SK-N-SH (cell line): ENCODE data around the gene LSP1. TPM values are rescaled to one million over a fixed set of nuclear protein-coding genes. Genes with fewer than 3 reads are reported as not detected.

Experiments used
- CTCF ChIA-PET: fragments of 300-600, 350-600 bp; formaldehyde crosslinking; extraction: SDS; loops from one replicate; lab custom pipeline; 2021; lab: Yijun Ruan, JAX
- POLR2A ChIA-PET: fragments of 350-600 bp; sonication (Branson Sonifier 250); formaldehyde crosslinking; extraction: SDS; loops from one replicate; lab custom pipeline; 2020; ENCODE audit warnings: antibody characterized with exemption, inconsistent platforms; lab: Yijun Ruan, JAX
- DNase-seq: peaks from one replicate; pipeline ENCODE4 v3.0.0; 2012
- H2AFZ ChIP-seq: fragments of 200-600 bp; sonication (generic); 2 replicates; pipeline ENCODE4 v1.8.1; 2016; ENCODE audit warnings: antibody characterized with exemption, mild to moderate bottlenecking, low read depth
- H3F3A ChIP-seq: fragments of 200-600 bp; sonication (generic); replicated peaks from 2 replicates; pipeline ENCODE3; 2016; ENCODE audit warnings: antibody characterized with exemption, mild to moderate bottlenecking; ENCODE audit not compliant: insufficient read depth
- H3K27ac ChIP-seq, 2 experiments: fragments of 200-500 bp in 1 of 2; fragments of 200-600 bp in 1 of 2; sonication (Bioruptor generic) in 1 of 2; sonication (generic), shearing (Covaris generic) in 1 of 2; 2 replicates each; pipeline versions ENCODE4 v1.5.1 to v1.6.1; 2014 to 2016; ENCODE audit warnings: low read depth in 2 of 2, inconsistent platforms in 1 of 2, low read length in 1 of 2, mild to moderate bottlenecking in 1 of 2, mixed read lengths in 1 of 2
- H3K27me3 ChIP-seq: fragments of 200-600 bp; sonication (generic), shearing (Covaris generic); 2 replicates; pipeline ENCODE4 v1.6.1; 2016; ENCODE audit warnings: mixed run types; ENCODE audit not compliant: insufficient read depth
- H3K36me3 ChIP-seq, 2 experiments: fragments of 200-500 bp in 1 of 2; fragments of 200-600 bp in 1 of 2; sonication (Bioruptor generic) in 1 of 2; sonication (generic) in 1 of 2; replicated peaks in 1 of 2; 2 replicates each; pipeline versions ENCODE3 to v1.5.1; 2014 to 2016; ENCODE audit warnings: low read length in 1 of 2, mild to moderate bottlenecking in 1 of 2; ENCODE audit not compliant: insufficient read depth in 2 of 2, control insufficient read depth in 1 of 2
- H3K4me1 ChIP-seq, 2 experiments: fragments of 200-500 bp in 1 of 2; fragments of 200-600 bp in 1 of 2; sonication (Bioruptor generic) in 1 of 2; sonication (generic), shearing (Covaris generic) in 1 of 2; 2 replicates each; pipeline versions ENCODE4 v1.5.1 to v1.6.1; 2014 to 2016; ENCODE audit warnings: low read depth in 1 of 2, low read length in 1 of 2, mixed run types in 1 of 2; ENCODE audit not compliant: insufficient read depth in 2 of 2, control insufficient read depth in 1 of 2
- H3K4me2 ChIP-seq: fragments of 200-600 bp; sonication (generic), shearing (Covaris generic); 2 replicates; pipeline ENCODE4 v1.6.1; 2017; ENCODE audit warnings: mixed run types
- H3K4me3 ChIP-seq, 2 experiments: fragments of 200-500 bp in 1 of 2; fragments of 200-600 bp in 1 of 2; sonication (Bioruptor generic) in 1 of 2; sonication (generic), shearing (Covaris generic) in 1 of 2; 2 replicates each; pipeline versions ENCODE4 v1.5.1 to v1.8.1; 2014 to 2016; ENCODE audit warnings: low read depth in 2 of 2, inconsistent platforms in 1 of 2, low read length in 1 of 2, mild to moderate bottlenecking in 1 of 2, mixed read lengths in 1 of 2, moderate library complexity in 1 of 2
- H3K79me2 ChIP-seq: fragments of 200-600 bp; sonication (generic); 2 replicates; pipeline ENCODE4 v1.8.1; 2017; ENCODE audit warnings: mild to moderate bottlenecking; ENCODE audit not compliant: insufficient read depth
- H3K9ac ChIP-seq: fragments of 200-600 bp; sonication (generic); 2 replicates; pipeline ENCODE4 v1.6.1; 2017; ENCODE audit warnings: mixed run types
- H3K9me2 ChIP-seq: fragments of 200-600 bp; sonication (generic); 2 replicates; pipeline ENCODE4 v1.6.1; 2017; ENCODE audit warnings: mixed run types
- H3K9me3 ChIP-seq: fragments of 200-600 bp; sonication (generic); 2 replicates; pipeline ENCODE4 v1.6.1; 2017; ENCODE audit warnings: mixed run types, mild to moderate bottlenecking, moderate library complexity
- H4K20me1 ChIP-seq: fragments of 200-600 bp; sonication (generic); 2 replicates; pipeline ENCODE4 v1.6.1; 2017; ENCODE audit warnings: mild to moderate bottlenecking, mixed run types; ENCODE audit not compliant: insufficient read depth
- CHD2 ChIP-seq: fragments of 150-350 bp; IDR thresholded peaks from 2 replicates; pipeline ENCODE4 v1.6.1; 2018; ENCODE audit warnings: low read length; ENCODE audit not compliant: partially characterized antibody
- EZH2phosphoT487 ChIP-seq: fragments of 200-600 bp; sonication (generic); IDR thresholded peaks from 2 replicates; pipeline ENCODE4 v1.6.1; 2017; ENCODE audit warnings: low read depth, mixed run types, mild to moderate bottlenecking, antibody characterized with exemption, moderate library complexity, borderline replicate concordance
- FOSL2 ChIP-seq: IDR thresholded peaks from 2 replicates; pipeline ENCODE4 v1.4.0; 2012; ENCODE audit warnings: low read depth, mild to moderate bottlenecking, moderate library complexity, borderline replicate concordance
- FOXJ3 ChIP-seq: sonication (generic); formaldehyde crosslinking; IDR thresholded peaks from 2 replicates; pipeline ENCODE4 v1.5.1; 2020; ENCODE audit warnings: mild to moderate bottlenecking, missing genetic modification reagents
- FOXM1 ChIP-seq: IDR thresholded peaks from 2 replicates; pipeline ENCODE4 v1.4.0; 2012; ENCODE audit warnings: low read depth, mild to moderate bottlenecking
- GABPA ChIP-seq: IDR thresholded peaks from 2 replicates; pipeline ENCODE4 v1.4.0; 2012; ENCODE audit warnings: low read depth, mild to moderate bottlenecking
- JUND ChIP-seq: IDR thresholded peaks from 2 replicates; pipeline ENCODE4 v1.4.0; 2012
- MXI1 ChIP-seq: IDR thresholded peaks from 2 replicates; pipeline ENCODE4 v1.6.1; 2012; ENCODE audit warnings: mild to moderate bottlenecking, low read depth, low read length, improper control_type of control experiment
- NFIC ChIP-seq: IDR thresholded peaks from 2 replicates; pipeline ENCODE4 v1.4.0; 2012; ENCODE audit warnings: borderline replicate concordance
- NRF1 ChIP-seq: IDR thresholded peaks from 2 replicates; pipeline ENCODE4 v1.6.1; 2012; ENCODE audit warnings: low read depth, mild to moderate bottlenecking, low read length
- POLR2AphosphoS5 ChIP-seq: IDR thresholded peaks from 2 replicates; pipeline ENCODE4 v1.6.1; 2012; ENCODE audit warnings: low read depth, low read length
- RXRA ChIP-seq: IDR thresholded peaks from 2 replicates; pipeline ENCODE4 v1.4.0; 2012; ENCODE audit warnings: low read depth, mild to moderate bottlenecking, borderline replicate concordance
- SIN3A ChIP-seq: IDR thresholded peaks from 2 replicates; pipeline ENCODE4 v1.6.1; 2012; ENCODE audit warnings: low read depth, mild to moderate bottlenecking, low read length, moderate library complexity, borderline replicate concordance
- SMC3 ChIP-seq: IDR thresholded peaks from 2 replicates; pipeline ENCODE4 v1.6.1; 2012; ENCODE audit warnings: low read depth, low read length, improper control_type of control experiment
- TAF1 ChIP-seq: IDR thresholded peaks from 2 replicates; pipeline ENCODE4 v1.6.1; 2012; ENCODE audit warnings: low read depth, mild to moderate bottlenecking, low read length, moderate library complexity, borderline replicate concordance
- YY1 ChIP-seq: IDR thresholded peaks from 2 replicates; pipeline ENCODE4 v1.4.0; 2012; ENCODE audit warnings: low read depth, mild to moderate bottlenecking
- WGBS: methylation state at CpG from one replicate; pipeline ENCODE4 v1.1.6; 2017; ENCODE audit warnings: low lambda C conversion rate; 5-methylcytosine and 5-hydroxymethylcytosine counted together
- polyA plus RNA-seq, 3 experiments: library from polyadenylated mRNA; depleted of rRNA; stranded (reverse); fragments of >200 nt; gene quantifications; 2 replicates each; pipeline ENCODE4 v1.2.3, GENCODE V29; 2012
- TF ChIP-seq, protein P1 (sequence below): IDR thresholded peaks from 2 replicates; pipeline ENCODE4 v1.4.0; 2012; ENCODE audit warnings: low read depth
- TF ChIP-seq, protein P2 (sequence below): IDR thresholded peaks from 2 replicates; pipeline ENCODE4 v1.6.1; 2012; ENCODE audit warnings: mild to moderate bottlenecking, low read depth, low read length, moderate library complexity
- TF ChIP-seq, protein P3 (sequence below): IDR thresholded peaks from 2 replicates; pipeline ENCODE4; 2012

Gene LSP1
- polyA plus RNA-seq, 1 of the 3 experiments (the other 2 are of a cell fraction) = 0.38 TPM

DNA sequence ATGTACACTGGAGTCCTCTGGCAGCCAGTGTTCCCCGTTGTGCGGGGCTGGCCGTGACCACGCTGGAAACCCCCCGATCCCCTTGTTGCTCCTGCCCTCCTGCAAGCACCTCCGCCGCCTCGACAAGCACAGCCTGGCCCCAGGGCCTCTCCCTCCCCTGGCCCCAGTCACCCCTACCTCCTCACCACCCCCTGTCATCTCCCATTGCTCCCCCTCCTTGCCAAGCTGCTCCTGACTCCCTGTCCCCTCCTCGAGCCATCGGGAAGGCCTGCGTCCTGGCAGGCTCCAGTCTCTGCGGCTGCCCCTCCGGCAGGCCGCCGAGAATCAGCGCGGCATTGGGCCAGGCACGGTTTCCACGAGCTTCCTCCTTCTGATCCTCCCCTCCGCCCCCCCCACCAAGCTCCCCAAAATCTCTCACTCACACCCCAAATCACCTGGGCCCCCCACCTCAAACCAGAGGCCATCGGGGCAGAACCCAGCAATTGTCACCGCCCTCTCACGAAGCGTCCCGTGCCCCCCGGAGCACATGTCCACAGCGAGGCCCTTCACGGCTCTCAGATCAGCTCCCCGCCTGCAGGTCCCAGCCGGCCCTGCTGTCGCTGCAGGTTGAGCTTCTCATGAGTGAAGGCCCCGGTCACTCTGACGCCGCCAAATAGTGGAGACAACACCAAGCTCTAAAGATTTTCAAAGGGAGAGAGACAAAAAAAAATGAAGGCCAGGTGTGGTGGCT, 5.7 kb upstream of the LSP1 start:
- Histone ChIP-seq H3K9ac (no peak overlapping the region), H3K4me3 (no peak overlapping the region), H3K27ac (no peak overlapping the region), H3F3A (no peaks in the 10 kb centered on the region), H3K4me2 (no peak overlapping the region), H2AFZ (no peak overlapping the region), H3K4me1 (peaks cover 0 to 2% of the 10 kb centered on the region in 2 experiments; a peak in 1 of 4 replicates), H3K9me3 (no peaks in the 10 kb centered on the region), H3K36me3 (no peaks in the 10 kb centered on the region), H3K27me3 (no peaks in the 10 kb centered on the region), H3K79me2 (no peaks in the 10 kb centered on the region), H3K9me2 (no peaks in the 10 kb centered on the region), H4K20me1 (no peaks in the 10 kb centered on the region)
- TF ChIP-seq FOXM1 (no peak), SIN3A (no peak), SMC3 (no peak)
- ChIA-PET CTCF (interaction anchor here (0.7 to 4.6 kb wide), 14 partner anchors 8 to 310 kb away, joined by 3 to 29 read pairs (median 10); partner anchors contain the start of genes SYT8 and TNNI2), POLR2A (interaction anchor here (1.3 kb wide), 1 partner anchor 13 kb away, joined by 3 read pairs; the partner anchor contains the start of gene SYT8)
- WGBS = 85% methylated on average over 33 of the region's 34 CpGs
- DNase-seq = no peak

DNA sequence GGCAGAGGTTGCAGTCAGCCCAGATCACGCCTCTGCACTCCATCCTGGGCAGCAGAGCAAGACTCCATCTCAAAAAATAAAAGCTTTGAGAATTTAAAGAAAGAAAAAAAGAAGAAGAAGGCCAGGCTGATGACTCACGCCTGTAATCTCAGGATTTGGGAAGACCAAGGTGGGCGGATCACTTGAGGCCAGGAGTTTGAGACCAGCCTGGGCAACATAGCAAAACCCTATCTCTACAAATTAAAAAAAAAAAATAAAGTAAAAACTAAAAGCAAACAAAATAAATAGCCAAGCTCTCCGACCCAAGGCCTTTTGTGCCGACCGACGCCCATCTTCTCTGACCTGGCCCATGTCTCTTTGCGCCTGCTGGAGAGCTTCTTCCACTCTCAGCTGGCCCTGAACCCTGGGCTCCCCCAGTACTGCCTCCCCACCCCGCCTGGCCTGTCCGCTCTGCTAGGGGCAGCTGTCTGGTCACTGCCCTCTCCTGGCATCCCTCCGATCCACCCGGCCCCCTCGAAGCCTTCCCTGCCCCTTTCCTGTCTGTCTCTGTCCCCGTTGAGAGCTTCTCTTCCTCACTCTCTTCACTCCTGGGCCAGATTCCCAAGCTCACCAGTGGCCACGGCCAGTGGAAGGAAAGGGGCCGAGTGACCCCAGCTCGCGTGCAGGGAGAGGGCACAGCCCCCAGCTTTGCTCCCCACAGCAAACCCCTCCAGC, 4.8 kb upstream of the LSP1 start:
- no peaks in the 10 kb centered on the region for H3K36me3 ChIP-seq
- H3K27ac ChIP-seq = no peak overlapping the region
- no peak overlapping the region for H3K9ac ChIP-seq
- ChIA-PET POLR2A (interaction anchor here (0.7 to 1.3 kb wide), 2 partner anchors 14 to 29 kb away, joined by 3 to 6 read pairs; partner anchors contain the start of gene SYT8), CTCF (interaction anchor here (0.6 to 4.6 kb wide), 15 partner anchors 9 to 308 kb away, joined by 3 to 29 read pairs (median 10); partner anchors contain the start of genes SYT8 and TNNI2)
- no peaks in the 10 kb centered on the region for H3K9me2 ChIP-seq
- no peak overlapping the region for H3K4me2 ChIP-seq
- TF ChIP-seq POLR2AphosphoS5 (no peak), RXRA (no peak), EZH2phosphoT487 (no peak), GABPA (no peak), SIN3A (no peak), MXI1 (no peak), FOXM1 (no peak), JUND (no peak), NRF1 (no peak), CHD2 (no peak), TAF1 (no peak), SMC3 (no peak), YY1 (no peak), NFIC (no peak), FOSL2 (no peak), FOXJ3 (CRISPR knock-in tag) (no peak)
- TF ChIP-seq, protein P1, sequence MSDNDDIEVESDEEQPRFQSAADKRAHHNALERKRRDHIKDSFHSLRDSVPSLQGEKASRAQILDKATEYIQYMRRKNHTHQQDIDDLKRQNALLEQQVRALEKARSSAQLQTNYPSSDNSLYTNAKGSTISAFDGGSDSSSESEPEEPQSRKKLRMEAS = no peak
- TF ChIP-seq, protein P2, sequence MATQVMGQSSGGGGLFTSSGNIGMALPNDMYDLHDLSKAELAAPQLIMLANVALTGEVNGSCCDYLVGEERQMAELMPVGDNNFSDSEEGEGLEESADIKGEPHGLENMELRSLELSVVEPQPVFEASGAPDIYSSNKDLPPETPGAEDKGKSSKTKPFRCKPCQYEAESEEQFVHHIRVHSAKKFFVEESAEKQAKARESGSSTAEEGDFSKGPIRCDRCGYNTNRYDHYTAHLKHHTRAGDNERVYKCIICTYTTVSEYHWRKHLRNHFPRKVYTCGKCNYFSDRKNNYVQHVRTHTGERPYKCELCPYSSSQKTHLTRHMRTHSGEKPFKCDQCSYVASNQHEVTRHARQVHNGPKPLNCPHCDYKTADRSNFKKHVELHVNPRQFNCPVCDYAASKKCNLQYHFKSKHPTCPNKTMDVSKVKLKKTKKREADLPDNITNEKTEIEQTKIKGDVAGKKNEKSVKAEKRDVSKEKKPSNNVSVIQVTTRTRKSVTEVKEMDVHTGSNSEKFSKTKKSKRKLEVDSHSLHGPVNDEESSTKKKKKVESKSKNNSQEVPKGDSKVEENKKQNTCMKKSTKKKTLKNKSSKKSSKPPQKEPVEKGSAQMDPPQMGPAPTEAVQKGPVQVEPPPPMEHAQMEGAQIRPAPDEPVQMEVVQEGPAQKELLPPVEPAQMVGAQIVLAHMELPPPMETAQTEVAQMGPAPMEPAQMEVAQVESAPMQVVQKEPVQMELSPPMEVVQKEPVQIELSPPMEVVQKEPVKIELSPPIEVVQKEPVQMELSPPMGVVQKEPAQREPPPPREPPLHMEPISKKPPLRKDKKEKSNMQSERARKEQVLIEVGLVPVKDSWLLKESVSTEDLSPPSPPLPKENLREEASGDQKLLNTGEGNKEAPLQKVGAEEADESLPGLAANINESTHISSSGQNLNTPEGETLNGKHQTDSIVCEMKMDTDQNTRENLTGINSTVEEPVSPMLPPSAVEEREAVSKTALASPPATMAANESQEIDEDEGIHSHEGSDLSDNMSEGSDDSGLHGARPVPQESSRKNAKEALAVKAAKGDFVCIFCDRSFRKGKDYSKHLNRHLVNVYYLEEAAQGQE = no peak
- TF ChIP-seq, protein P3, sequence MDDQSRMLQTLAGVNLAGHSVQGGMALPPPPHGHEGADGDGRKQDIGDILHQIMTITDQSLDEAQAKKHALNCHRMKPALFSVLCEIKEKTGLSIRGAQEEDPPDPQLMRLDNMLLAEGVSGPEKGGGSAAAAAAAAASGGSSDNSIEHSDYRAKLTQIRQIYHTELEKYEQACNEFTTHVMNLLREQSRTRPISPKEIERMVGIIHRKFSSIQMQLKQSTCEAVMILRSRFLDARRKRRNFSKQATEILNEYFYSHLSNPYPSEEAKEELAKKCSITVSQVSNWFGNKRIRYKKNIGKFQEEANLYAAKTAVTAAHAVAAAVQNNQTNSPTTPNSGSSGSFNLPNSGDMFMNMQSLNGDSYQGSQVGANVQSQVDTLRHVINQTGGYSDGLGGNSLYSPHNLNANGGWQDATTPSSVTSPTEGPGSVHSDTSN = no peak
- no peak for DNase-seq
- H3K4me1 ChIP-seq = peaks cover 0 to 2% of the 10 kb centered on the region in 2 experiments; a peak in 1 of 4 replicates
- 70% methylated on average over 18 of the region's 18 CpGs for WGBS
- H2AFZ ChIP-seq = no peak overlapping the region
- no peak overlapping the region for H3K4me3 ChIP-seq
- no peaks in the 10 kb centered on the region for H3F3A ChIP-seq
- H3K9me3 ChIP-seq = no peaks in the 10 kb centered on the region
- no peaks in the 10 kb centered on the region for H3K79me2 ChIP-seq
- H3K27me3 ChIP-seq = no peaks in the 10 kb centered on the region
- no peaks in the 10 kb centered on the region for H4K20me1 ChIP-seq
